Astrocyte of the cerebellum (primary cell): Measurements from ENCODE around the gene UBN1.

Source experiments
- DNase-seq: peaks from one replicate; pipeline ENCODE4 v3.0.0-alpha.2; 2011; ENCODE audit warnings: low read depth
- H3K4me3 ChIP-seq: 2 replicates; pipeline ENCODE4 v1.5.1; 2011; ENCODE audit warnings: mild to moderate bottlenecking, low read depth, low read length, moderate library complexity
- in situ Hi-C: cut with HindIII; loops from 2 replicates; pipeline ENCODE4 v1.10.0; 2017; ENCODE audit warnings: low sequenced_read_pairs
- TF ChIP-seq, protein P1 (sequence below): IDR thresholded peaks from 2 replicates; pipeline ENCODE4 v1.5.1; 2012; ENCODE audit warnings: low read length, low read depth, moderate library complexity, mild to moderate bottlenecking; ENCODE audit errors: missing control alignments

The UBN1 gene

GRCh38 chr16:4913774-4914525, 66.7 kb downstream of the UBN1 start:
- H3K4me3 ChIP-seq: no peak overlapping the region
- DNase-seq: no peak
- TF ChIP-seq, protein P1, sequence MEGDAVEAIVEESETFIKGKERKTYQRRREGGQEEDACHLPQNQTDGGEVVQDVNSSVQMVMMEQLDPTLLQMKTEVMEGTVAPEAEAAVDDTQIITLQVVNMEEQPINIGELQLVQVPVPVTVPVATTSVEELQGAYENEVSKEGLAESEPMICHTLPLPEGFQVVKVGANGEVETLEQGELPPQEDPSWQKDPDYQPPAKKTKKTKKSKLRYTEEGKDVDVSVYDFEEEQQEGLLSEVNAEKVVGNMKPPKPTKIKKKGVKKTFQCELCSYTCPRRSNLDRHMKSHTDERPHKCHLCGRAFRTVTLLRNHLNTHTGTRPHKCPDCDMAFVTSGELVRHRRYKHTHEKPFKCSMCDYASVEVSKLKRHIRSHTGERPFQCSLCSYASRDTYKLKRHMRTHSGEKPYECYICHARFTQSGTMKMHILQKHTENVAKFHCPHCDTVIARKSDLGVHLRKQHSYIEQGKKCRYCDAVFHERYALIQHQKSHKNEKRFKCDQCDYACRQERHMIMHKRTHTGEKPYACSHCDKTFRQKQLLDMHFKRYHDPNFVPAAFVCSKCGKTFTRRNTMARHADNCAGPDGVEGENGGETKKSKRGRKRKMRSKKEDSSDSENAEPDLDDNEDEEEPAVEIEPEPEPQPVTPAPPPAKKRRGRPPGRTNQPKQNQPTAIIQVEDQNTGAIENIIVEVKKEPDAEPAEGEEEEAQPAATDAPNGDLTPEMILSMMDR: no peak
- in situ Hi-C loops: loop anchor here (5.0 kb wide), 1 partner anchor 47 kb away; no protein-coding TSS in a partner anchor

DNA sequence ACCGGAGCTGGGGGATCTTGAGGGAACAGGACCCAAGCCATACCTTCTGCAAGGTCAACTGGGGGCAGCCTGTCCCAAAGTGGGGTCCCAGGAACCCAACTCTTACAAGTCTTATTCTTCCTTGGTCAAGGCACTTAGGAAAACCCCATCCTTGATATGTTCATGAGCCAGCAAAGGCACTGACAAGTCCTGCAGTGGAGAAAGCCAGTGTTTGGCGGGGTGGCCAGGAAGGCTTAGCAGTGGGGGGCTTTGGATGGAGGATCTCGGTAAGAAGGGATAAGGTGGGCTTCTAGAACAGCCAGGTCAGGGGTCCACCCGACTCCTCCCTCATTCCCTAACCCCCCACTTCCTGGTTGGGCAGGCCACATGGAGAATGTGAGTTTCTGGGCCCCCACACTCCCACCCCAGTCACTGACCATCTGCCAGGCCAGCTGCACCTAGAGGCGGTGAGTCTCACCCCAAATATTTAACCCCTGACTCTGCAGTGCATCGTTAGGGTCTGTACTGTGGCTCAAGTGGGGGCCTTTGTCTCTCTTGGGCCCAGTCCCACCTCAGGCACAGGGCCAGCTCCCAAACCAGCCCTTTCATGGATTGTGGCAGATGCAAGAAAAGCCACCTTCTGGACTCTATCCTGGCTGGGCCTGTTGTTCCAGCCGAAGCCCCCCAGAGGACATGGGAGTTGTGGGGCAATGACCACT, 67.4 kb downstream of the UBN1 start:
- in situ Hi-C loops: loop anchor here (5.0 kb wide), 1 partner anchor 47 kb away; no protein-coding TSS in a partner anchor
- TF ChIP-seq, protein P1: no peak
- DNase-seq: no peak
- H3K4me3 ChIP-seq: no peak overlapping the region

DNA sequence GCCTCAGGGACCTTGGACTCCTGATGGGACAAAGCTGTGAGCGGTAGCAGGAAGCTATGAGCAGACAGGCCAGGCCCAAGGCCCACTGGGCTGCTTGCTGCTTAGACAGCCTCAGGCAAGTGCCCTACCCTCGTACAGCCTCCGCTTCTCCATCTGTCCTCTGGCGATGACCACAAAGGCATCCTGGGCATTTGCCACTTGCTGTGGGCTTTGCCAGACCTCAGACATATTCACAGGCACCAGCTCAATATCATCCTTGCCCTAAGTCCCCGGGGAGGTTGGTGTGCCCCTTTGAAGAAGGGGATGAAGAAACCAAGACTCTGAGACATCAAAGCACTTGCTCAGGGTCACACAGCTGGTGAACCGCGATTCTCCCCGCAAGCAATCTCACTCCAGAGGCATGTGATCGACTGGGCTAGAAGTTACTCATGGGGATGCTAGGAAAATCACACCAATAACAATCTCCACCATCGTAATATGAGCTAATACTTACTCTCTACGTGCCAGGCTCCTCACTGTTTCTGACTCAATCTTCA, 68.0 kb downstream of the UBN1 start:
- TF ChIP-seq, protein P1: no peak
- H3K4me3 ChIP-seq: no peak overlapping the region
- DNase-seq: peak; percentile 78
- in situ Hi-C loops: no loop called here

GRCh38 chr16:4917117-4917516, 69.8 kb downstream of the UBN1 start:
- peak; percentile 26 for DNase-seq
- in situ Hi-C loops: no loop called here
- no peak overlapping the region for H3K4me3 ChIP-seq
- TF ChIP-seq, protein P1: no peak

DNA sequence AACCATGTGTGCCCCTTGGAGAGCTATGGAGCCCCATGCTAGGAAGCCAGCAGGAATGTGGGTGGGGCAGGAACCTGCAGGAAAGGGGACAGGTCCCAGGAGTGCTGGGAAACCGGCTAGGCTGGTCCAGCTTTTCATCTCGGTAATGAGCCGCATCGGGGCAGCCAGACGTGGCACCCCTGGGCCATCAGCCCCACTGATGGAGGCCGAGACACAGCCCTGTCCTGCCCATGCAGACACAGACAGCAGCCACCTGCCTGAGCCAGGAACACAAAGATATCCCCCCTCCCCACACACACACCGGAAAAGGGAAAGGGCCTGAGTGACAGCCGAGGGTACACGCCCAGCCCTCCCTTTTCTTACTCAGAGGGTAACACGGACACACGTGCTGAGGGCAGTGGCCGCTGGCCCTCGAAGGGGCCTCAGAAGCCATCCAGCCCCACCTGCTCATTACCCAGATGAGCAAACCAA, 71.5 kb downstream of the UBN1 start:
- in situ Hi-C loops: no loop called here
- no peak overlapping the region for H3K4me3 ChIP-seq
- TF ChIP-seq, protein P1: no peak
- no peak for DNase-seq

DNA sequence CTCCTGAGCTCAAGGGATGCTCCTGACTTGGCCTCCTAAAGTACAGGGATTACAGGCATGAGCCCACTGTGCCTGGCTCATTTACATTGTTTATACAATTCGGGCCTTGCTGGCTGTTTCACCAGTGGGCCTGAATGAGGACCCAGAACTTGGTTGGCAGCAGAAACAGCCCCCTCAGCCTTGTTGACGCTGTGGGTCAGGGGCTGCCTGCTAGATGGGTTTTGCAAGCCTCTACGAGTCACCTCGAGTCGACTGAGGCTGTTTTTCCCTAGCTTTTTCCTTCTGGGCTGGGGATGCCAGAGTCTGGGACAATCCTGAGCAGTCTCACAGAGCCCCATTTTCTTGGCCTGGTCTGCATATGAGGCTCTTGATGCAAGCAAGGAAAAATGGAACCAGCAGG, 73.5 kb downstream of the UBN1 start:
- in situ Hi-C loops: no loop called here
- no peak for DNase-seq

More for the DNA sequence above, 73.5 kb downstream of the UBN1 start:
- H3K4me3 ChIP-seq: no peak overlapping the region
- TF ChIP-seq, protein P1: no peak
